Stimulated activated CD4-positive, alpha-beta T cell treated with anti-CD3 and anti-CD28 coated beads, TNF-alpha, amount 100 ng/mL, for 48 hours (primary cell): Measurements from ENCODE around the gene PPFIBP2.

Experiments
- DNase-seq, 3 donors: peaks; one replicate each; pipeline ENCODE4 v3.0.0-alpha.2; 2020; ENCODE audit warnings: low read depth in 3 of 3

The PPFIBP2 gene

DNA sequence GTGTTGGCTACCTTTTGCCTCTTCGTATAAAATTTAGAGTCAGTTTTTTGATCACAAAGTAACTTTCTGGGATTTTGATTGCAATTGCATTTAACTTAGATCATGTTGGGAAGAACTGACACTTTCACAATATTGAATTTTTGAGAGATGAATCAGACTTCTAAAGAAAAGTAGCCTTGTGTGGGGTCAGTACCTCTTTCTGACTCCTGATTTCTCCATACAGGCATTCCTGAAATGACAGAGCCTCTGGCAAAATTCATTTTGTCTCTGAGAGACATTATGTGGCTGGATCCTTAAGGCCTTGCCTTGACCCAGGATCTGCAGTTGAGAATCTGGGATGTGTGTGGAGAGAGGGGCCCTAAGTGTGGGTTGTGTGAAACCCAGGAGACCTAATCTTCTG lies 37.8 kb downstream of the PPFIBP2 start:
- no peak for DNase-seq

GRCh38 chr11:7552666-7553065 lies 38.9 kb downstream of the PPFIBP2 start:
- DNase-seq, result no peak

- DNase-seq, result no peak
These were observed 41.4 kb downstream of the PPFIBP2 start for GRCh38 chr11:7555052-7555699.

DNA sequence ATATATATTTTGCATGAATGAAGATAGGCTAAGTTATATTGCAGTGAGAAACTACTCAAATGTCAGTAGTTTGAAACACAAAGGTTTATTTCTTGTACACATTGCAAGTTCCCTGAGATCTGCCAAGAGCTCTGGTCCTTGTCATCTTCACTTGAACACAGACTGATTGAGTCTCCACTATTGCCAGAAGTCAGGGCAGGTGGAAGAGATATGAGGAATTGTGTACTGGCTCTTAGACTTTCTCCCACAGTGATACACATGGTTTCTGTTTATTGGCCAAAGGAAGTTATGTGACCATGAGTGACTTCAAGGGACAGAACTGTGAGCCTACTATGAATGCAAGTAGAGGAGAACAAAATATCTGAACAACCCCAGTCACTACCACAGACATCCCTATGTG lies 44.2 kb downstream of the PPFIBP2 start:
- no peak for DNase-seq

GRCh38 chr11:7559398-7560283 lies 45.8 kb downstream of the PPFIBP2 start:
- no peak for DNase-seq

DNA sequence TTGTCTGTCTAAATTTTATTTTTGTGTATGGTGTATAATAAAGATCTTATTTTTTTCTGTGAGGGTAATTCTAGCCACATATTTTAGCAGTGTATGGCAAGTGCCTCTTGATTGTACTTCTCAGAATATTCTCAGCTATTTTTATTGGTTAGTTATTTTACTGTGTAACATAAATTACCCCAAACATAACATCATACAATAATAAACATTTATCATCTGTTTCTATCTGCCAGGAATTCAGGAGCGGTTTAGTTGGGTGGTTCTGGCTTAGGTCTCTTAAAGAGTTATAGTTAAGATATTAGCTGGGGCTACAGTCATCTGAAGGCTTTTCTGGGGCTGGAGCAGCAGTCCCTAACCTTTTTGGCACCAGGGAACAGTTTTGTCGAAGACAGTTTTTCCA lies 47.8 kb downstream of the PPFIBP2 start:
- no peak for DNase-seq

GRCh38 chr11:7563281-7563680 lies 49.5 kb downstream of the PPFIBP2 start:
- no peak for DNase-seq

GRCh38 chr11:7564803-7565202 lies 51.0 kb downstream of the PPFIBP2 start:
- no peak for DNase-seq

DNA sequence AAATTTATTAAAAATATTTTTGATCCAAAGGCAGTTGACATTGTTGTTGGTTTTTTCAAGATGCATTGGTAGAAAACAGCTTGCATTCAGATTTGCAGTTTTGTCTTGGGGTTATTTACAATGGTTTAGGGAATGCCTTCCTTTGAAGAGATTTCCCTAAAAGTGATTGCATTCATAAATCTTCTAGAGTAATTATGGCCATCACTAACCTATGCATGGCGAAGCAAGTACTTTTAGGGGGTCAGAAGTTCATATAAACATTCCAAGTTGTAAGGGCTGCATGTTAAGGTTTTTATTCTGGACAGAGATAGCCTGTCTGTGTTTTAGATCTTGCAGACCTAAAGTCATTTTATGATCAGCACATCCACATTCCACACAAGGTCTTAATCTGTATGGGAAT lies 53.5 kb downstream of the PPFIBP2 start:
- no peak for DNase-seq

DNA sequence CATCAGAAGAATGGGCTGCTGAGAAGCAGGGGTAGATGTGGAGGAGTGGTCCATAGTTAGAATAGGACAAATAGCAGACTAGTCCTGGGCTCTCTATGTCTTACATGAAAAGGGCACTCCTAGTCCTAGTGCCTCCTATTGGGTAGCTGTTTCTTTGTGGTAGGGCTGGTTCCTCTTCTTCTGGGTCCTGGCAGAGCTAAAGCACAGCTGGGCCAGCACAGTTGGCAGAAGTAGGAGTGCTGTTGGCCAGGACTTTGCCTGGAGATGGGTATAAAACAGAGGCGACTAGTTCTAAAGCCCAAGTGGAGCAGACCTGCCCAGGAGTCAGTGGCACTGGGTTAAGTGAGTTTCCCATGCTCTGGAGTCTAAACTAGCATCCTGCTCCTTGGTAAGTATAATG lies 55.2 kb downstream of the PPFIBP2 start:
- DNase-seq, result no peak

- DNase-seq, result no peak
These were observed 56.4 kb downstream of the PPFIBP2 start for GRCh38 chr11:7570241-7570640.

DNA sequence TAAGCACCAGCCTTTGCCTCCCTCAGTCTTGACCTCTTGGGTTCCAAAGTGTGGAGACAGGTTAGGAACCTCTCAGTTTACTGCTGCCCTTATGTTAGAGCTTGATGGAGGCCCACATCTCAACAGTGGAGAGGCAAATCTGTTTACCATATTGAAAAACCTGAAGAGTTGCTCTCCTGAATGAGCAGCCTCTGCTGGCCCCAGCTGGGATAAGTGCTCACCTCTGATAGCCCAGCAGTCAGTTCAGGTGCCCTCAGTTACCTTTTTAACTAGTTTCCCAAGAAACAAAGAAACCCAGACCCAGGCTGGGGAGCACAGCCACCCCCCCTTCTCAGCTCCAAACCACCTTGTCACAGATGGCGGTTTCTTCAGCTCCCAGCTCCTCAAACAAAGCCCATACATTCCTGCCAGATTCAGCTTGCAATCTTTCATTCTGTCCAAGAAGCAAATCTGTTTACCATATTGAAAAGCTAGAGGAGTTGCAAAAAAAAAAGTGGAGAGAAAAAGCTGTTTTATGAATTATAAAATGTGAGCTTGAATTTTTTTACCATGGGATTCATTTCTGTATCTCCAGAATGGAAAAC lies 57.2 kb downstream of the PPFIBP2 start:
- no peak for DNase-seq

GRCh38 chr11:7571640-7572000 lies 57.8 kb downstream of the PPFIBP2 start:
- no peak for DNase-seq

- DNase-seq, result no peak
These were observed 58.4 kb downstream of the PPFIBP2 start for GRCh38 chr11:7572001-7572712.

GRCh38 chr11:7573193-7573557 lies 59.4 kb downstream of the PPFIBP2 start:
- no peak for DNase-seq

GRCh38 chr11:7573558-7574296 lies 59.9 kb downstream of the PPFIBP2 start:
- no peak for DNase-seq

GRCh38 chr11:7574491-7575130 lies 60.8 kb downstream of the PPFIBP2 start:
- no peak for DNase-seq

- DNase-seq, result no peak
These were observed 62.3 kb downstream of the PPFIBP2 start for GRCh38 chr11:7575841-7576725.

GRCh38 chr11:7576726-7577290 lies 63.0 kb downstream of the PPFIBP2 start:
- no peak for DNase-seq
